Esophagus squamous epithelium (tissue), 4 donors: ENCODE measurements around the gene ZNF813.

ENCODE experiments used
- POLR2A ChIP-seq, 4 donors: fragments of 450-650 bp; IDR thresholded peaks; one replicate each; pipeline ENCODE4 v1.6.1; 2017; ENCODE audit warnings: antibody characterized with exemption in 4 of 4, mild to moderate bottlenecking in 4 of 4, moderate library complexity in 3 of 4
- TF ChIP-seq, protein P1 (sequence below), 6 experiments: fragments of 450-650 bp in 4 of 6; fragments of 200-600 bp in 2 of 6; sonication (generic) in 2 of 6; IDR thresholded peaks; one replicate each; pipeline ENCODE4 v1.5.1; 2016 to 2019; ENCODE audit warnings: antibody characterized with exemption in 6 of 6, mild to moderate bottlenecking in 4 of 6, moderate library complexity in 4 of 6

DNA sequence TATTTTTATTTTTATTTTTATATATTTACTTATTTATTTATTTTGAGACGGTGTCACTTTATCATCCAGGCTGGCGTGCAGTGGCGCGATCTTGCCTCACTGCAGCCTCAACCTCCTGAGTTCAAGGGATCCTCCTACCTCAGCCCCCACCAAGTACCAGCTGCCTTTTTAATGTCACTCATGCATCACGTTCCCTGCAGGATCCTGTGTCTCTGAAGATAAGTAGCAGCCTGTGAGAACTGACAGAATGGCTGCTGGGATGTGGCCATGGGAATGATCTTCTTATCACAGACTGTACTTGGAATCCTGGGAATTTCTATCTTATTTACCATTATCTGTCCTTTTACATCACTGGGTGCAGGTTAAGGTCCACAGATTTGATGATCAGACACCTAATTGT, 45.0 kb upstream of the ZNF813 start:
- TF ChIP-seq, protein P1, sequence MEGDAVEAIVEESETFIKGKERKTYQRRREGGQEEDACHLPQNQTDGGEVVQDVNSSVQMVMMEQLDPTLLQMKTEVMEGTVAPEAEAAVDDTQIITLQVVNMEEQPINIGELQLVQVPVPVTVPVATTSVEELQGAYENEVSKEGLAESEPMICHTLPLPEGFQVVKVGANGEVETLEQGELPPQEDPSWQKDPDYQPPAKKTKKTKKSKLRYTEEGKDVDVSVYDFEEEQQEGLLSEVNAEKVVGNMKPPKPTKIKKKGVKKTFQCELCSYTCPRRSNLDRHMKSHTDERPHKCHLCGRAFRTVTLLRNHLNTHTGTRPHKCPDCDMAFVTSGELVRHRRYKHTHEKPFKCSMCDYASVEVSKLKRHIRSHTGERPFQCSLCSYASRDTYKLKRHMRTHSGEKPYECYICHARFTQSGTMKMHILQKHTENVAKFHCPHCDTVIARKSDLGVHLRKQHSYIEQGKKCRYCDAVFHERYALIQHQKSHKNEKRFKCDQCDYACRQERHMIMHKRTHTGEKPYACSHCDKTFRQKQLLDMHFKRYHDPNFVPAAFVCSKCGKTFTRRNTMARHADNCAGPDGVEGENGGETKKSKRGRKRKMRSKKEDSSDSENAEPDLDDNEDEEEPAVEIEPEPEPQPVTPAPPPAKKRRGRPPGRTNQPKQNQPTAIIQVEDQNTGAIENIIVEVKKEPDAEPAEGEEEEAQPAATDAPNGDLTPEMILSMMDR (IDR thresholded peaks at IDR 0.05), result no peak
- no peak for TF ChIP-seq POLR2A (IDR thresholded peaks at IDR 0.05)
